GM23248 (cell line): ENCODE results near the gene ZCCHC24.

ENCODE experiments used
- EZH2 ChIP-seq: fragments of 200-600 bp; sonication (generic); IDR thresholded peaks from 2 replicates; pipeline ENCODE4 v1.6.1; 2018; ENCODE audit warnings: antibody characterized with exemption, mild to moderate bottlenecking; ENCODE audit not compliant: insufficient read depth, poor library complexity, severe bottlenecking
- EZH2phosphoT487 ChIP-seq: fragments of 200-600 bp; sonication (generic); IDR thresholded peaks from 2 replicates; pipeline ENCODE4 v1.6.1; 2018; ENCODE audit warnings: antibody characterized with exemption, moderate library complexity, mild to moderate bottlenecking, low read depth; ENCODE audit not compliant: insufficient read depth

GRCh38 chr10:79470096-79470495 is 24.7 kb upstream of the ZCCHC24 start:
- TF ChIP-seq EZH2 (no peak), EZH2phosphoT487 (no peak)
